Esophagus (tissue), 2 donors: Measurements from ENCODE around the gene KIF16B. TPM values are rescaled to one million over a fixed set of nuclear protein-coding genes. Genes with fewer than 3 reads are reported as not detected.

Experiments
- H3K27ac ChIP-seq, 2 donors: one replicate each; pipeline ENCODE4 v1.5.1; 2013; ENCODE audit warnings: low read depth in 2 of 2, mild to moderate bottlenecking in 2 of 2, inconsistent platforms in 1 of 2, low read length in 1 of 2, moderate library complexity in 1 of 2
- H3K27me3 ChIP-seq, 2 donors: one replicate each; pipeline ENCODE4 v1.6.1; 2013; ENCODE audit warnings: low read length in 2 of 2, control low read depth in 1 of 2, mild to moderate bottlenecking in 1 of 2; ENCODE audit not compliant: insufficient read depth in 2 of 2, control insufficient read depth in 1 of 2
- H3K36me3 ChIP-seq, 2 donors: one replicate each; pipeline ENCODE4 v1.6.1; 2013; ENCODE audit warnings: low read length in 1 of 2; ENCODE audit not compliant: control insufficient read depth in 2 of 2, insufficient read depth in 2 of 2
- H3K4me1 ChIP-seq, 2 donors: one replicate each; pipeline ENCODE4 v1.6.1; 2013; ENCODE audit warnings: low read length in 1 of 2; ENCODE audit not compliant: control insufficient read depth in 2 of 2, insufficient read depth in 2 of 2
- H3K4me3 ChIP-seq, 2 donors: one replicate each; pipeline ENCODE4 v1.5.1; 2013; ENCODE audit warnings: low read length in 2 of 2, mild to moderate bottlenecking in 2 of 2, low read depth in 1 of 2, moderate library complexity in 1 of 2
- H3K9me3 ChIP-seq, 2 donors: one replicate each; pipeline ENCODE4 v1.6.1; 2013; ENCODE audit warnings: mild to moderate bottlenecking in 2 of 2, low read depth in 1 of 2, low read length in 1 of 2, moderate library complexity in 1 of 2; ENCODE audit not compliant: control insufficient read depth in 2 of 2, insufficient read depth in 1 of 2
- WGBS, 2 donors: extraction: QIAGEN DNeasy Blood & Tissue Kit; methylation state at CpG; one replicate each; pipeline ENCODE4 v1.1.7; 2013; 5-methylcytosine and 5-hydroxymethylcytosine counted together
- polyA plus RNA-seq, 2 donors: library from polyadenylated mRNA; stranded (reverse); fragments of 200-250 nt; gene quantifications; one replicate each; pipeline ENCODE4 v1.2.3, GENCODE V29; 2013
- donor health status: healthy with polysubstance abuse.
- donor health status: Bipolar disorder and iron deficiency.

KIF16B gene
- polyA plus RNA-seq, 2 donors = 5.2 to 7.3 TPM

DNA sequence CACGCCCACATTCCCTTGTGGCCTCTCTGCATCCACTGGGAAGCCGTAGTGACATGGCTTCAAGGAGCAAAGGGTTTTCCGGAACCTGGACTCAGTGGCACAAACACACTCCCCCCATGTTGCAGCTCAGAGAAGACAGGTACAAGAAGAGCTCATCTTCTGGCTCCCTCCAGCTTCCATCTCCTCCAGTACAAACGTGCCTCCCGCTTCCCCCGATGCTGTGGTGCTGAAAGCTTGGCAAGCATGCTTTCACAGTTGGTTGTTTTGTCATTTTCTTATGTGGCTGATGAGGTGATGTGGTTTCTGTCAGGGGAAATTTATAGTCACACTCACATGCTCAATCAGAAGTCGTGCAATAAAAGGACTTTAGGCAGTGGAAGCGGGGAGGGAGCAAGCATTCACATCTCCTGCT is 258.5 kb downstream of the KIF16B start:
- Histone ChIP-seq H3K9me3 (no peaks in the 10 kb centered on the region), H3K27ac (no peak overlapping the region), H3K4me3 (no peak overlapping the region), H3K27me3 (no peaks in the 10 kb centered on the region), H3K4me1 (no peaks in the 10 kb centered on the region), H3K36me3 (peaks cover 0 to 6% of the 10 kb centered on the region in 2 donors)
- 91 to 94% methylated on average over 8 of the region's 8 CpGs for WGBS, 2 donors

DNA sequence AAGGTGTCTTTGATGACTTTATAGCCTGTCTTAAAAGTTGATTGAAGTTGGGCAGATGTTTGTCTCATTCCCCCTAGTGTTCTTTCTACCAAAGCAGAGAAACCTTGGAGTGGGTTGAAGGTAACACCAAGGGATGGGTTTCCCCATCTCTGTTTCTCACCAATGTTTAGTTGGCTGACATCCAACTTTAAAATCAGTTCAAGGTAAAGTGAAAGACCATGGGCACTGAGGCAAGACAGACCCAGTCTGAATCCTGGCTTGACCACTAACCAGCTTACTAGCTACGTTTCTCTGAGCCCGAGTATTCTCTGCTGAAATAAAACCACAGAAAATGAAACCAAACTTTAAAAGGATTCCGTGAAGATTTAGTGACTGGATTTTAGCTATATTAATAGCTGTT is 258.9 kb downstream of the KIF16B start:
- H3K27ac ChIP-seq = no peak overlapping the region
- H3K9me3 ChIP-seq = no peaks in the 10 kb centered on the region
- H3K4me3 ChIP-seq = no peak overlapping the region
- peaks cover 0 to 6% of the 10 kb centered on the region in 2 donors for H3K36me3 ChIP-seq
- 93 to 96% methylated on average over 3 of the region's 3 CpGs for WGBS, 2 donors
- no peaks in the 10 kb centered on the region for H3K4me1 ChIP-seq
- no peaks in the 10 kb centered on the region for H3K27me3 ChIP-seq

DNA sequence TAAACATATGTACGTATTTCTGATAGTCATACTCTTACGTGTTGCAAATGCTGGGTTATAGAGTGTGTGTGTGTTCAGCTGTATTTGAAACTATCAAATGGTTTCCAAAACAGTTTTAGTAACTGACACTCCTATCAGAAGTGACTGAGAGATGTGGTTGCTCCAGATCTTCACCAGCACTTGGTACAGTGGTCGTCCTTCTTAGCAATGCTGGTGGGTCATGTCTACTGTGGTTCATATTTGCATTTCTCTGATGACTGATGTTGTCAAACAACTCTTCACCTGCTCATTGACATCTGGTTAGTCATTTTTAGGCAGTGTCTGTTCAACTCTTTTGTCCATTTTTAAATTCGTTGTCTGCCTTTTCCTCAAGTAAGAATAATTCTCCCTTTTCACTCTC is 259.3 kb downstream of the KIF16B start:
- no peaks in the 10 kb centered on the region for H3K27me3 ChIP-seq
- WGBS, 2 donors = 75 to 78% methylated on average over 4 of the region's 4 CpGs
- H3K36me3 ChIP-seq = peaks cover 0 to 6% of the 10 kb centered on the region in 2 donors
- H3K4me3 ChIP-seq = no peak overlapping the region
- H3K27ac ChIP-seq = no peak overlapping the region
- H3K9me3 ChIP-seq = no peaks in the 10 kb centered on the region
- no peaks in the 10 kb centered on the region for H3K4me1 ChIP-seq

DNA sequence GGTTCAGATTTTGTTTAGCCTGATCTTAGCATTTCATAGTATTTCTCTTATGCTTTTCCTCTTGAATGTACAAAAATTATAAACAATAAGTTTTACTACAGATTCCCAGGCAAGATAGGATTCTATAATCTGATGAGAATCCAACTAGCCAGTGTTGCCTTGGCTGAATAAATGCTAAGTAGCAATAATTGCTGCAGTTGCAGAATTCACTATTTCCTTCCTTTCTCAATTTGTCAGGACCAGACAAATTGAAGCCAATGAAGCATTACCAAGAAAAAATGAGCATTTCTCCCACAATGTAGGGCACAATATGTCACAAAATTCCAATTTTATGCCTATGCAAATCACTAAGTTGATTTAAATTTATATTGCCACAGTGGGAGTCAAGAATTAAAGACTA is 260.2 kb downstream of the KIF16B start:
- peaks cover 0 to 6% of the 10 kb centered on the region in 2 donors for H3K36me3 ChIP-seq
- H3K9me3 ChIP-seq = no peaks in the 10 kb centered on the region
- H3K27ac ChIP-seq = no peak overlapping the region
- no peak overlapping the region for H3K4me3 ChIP-seq
- no peaks in the 10 kb centered on the region for H3K27me3 ChIP-seq
- no peaks in the 10 kb centered on the region for H3K4me1 ChIP-seq

DNA sequence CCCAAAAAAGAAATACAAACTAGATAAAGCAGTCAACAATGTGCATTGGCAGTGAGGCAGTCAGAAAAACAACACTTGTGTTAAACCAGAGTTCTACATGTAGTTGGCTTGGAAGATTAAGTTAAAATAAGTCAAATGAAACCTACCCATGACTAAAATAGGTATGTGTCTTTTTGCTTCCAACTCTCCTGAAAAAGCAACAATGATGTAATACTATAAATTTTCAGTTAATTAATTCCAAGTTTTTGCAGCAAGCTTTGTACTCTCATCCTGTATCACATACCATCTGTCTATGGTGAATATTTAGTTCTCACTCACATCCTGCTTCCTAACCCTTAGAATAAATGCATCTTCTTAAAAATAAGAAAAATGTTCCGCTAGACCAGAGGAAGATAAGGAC is 261.5 kb downstream of the KIF16B start:
- Histone ChIP-seq H3K27ac (no peak overlapping the region), H3K27me3 (no peaks in the 10 kb centered on the region), H3K36me3 (peaks cover 0 to 6% of the 10 kb centered on the region in 2 donors), H3K4me3 (no peak overlapping the region), H3K9me3 (no peaks in the 10 kb centered on the region), H3K4me1 (no peaks in the 10 kb centered on the region)
- 95% methylated on average over 1 of the region's 1 CpG for WGBS, 2 donors

DNA sequence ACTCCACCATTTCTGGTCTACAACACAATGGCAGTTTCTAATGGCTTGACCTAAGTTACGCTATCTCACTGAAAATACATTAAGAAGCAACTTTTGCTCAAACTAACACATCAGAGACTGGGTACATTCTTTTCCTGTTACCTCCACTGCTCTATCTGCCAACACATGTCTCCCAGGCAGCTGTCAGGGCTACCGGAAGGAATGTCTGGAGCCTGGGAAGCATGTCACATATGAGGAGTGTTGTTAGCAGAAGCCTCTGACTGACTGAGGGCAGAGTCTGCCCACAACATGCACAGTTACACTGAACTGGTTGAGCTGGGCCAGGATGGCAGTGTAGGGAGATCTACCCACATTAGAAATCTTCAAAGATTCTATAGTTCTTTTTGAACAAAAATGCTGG is 264.5 kb downstream of the KIF16B start:
- Histone ChIP-seq H3K27ac (no peak overlapping the region), H3K27me3 (no peaks in the 10 kb centered on the region), H3K9me3 (no peaks in the 10 kb centered on the region), H3K36me3 (peaks cover 0 to 3% of the 10 kb centered on the region in 2 donors), H3K4me1 (no peaks in the 10 kb centered on the region), H3K4me3 (no peak overlapping the region)
- WGBS, 2 donors = 82 to 85% methylated on average over 2 of the region's 2 CpGs

DNA sequence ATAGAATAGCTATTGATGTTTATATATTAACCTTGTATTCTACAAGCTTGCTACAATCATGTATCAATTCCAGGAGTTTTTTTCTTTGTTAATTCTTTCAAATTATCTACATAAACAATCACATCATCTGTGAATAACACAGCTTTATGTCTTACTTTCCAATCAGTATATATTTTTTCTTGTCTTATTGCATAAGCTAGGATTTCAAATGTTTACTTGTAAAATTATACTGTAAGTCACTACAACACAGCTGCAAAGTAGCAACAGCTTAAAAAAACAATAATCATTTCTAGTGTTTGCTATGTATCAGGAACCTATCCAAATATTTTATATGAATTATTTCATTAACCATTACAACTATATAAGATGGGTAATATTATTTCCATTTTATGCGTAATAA is 270.4 kb downstream of the KIF16B start:
- no peaks in the 10 kb centered on the region for H3K4me1 ChIP-seq
- whole genome bisulfite sequencing, 2 donors = 29 to 55% methylated on average over 1 of the region's 1 CpG
- H3K27ac ChIP-seq = no peak overlapping the region
- H3K4me3 ChIP-seq = no peak overlapping the region
- H3K36me3 ChIP-seq = no peaks in the 10 kb centered on the region
- H3K27me3 ChIP-seq = no peaks in the 10 kb centered on the region
- H3K9me3 ChIP-seq = no peaks in the 10 kb centered on the region

DNA sequence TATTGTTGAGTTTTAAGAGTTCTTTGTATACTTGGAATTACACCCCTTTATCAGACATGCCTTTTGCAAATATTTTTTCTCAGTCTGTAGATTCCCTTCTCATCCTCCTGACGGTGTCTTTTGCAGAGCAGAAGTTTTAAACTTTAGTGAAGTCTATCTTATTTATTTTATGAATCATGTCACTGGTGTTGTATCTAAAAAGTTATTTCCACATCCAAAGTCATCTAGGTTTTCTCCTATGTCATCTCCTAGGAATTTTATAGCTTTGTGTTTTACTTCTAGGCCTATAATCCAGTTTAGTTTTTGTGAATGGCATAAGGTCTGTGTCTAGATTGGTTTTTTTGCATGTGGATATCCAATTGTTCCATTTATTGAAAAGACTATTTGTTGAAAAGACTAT is 271.3 kb downstream of the KIF16B start:
- 80 to 93% methylated on average over 1 of the region's 1 CpG for WGBS, 2 donors
- H3K27ac ChIP-seq = no peak overlapping the region
- no peaks in the 10 kb centered on the region for H3K9me3 ChIP-seq
- no peaks in the 10 kb centered on the region for H3K27me3 ChIP-seq
- no peaks in the 10 kb centered on the region for H3K36me3 ChIP-seq
- no peak overlapping the region for H3K4me3 ChIP-seq
- H3K4me1 ChIP-seq = no peaks in the 10 kb centered on the region

DNA sequence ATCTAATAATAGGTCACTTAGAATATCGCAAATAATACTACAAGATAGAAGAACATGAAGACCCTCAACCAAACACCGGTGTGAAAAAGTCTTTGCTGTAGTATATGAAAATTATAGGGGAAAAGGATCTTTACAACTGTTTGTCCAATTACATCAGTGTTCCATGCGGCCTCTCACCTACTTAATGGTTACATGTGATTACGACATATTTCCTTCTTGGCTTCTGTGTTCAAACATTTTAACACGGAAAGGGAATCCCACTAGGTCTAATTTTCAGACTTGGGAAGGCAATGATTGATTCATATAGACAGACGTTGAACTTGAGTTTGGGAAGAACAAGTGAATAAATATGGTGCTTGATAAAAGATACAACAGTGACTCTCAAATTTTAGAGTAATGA is 273.4 kb downstream of the KIF16B start:
- H3K4me1 ChIP-seq = no peaks in the 10 kb centered on the region
- H3K27ac ChIP-seq = no peak overlapping the region
- WGBS, 2 donors = 90 to 95% methylated on average over 6 of the region's 6 CpGs
- no peaks in the 10 kb centered on the region for H3K27me3 ChIP-seq
- H3K4me3 ChIP-seq = no peak overlapping the region
- H3K9me3 ChIP-seq = no peaks in the 10 kb centered on the region
- H3K36me3 ChIP-seq = no peaks in the 10 kb centered on the region

DNA sequence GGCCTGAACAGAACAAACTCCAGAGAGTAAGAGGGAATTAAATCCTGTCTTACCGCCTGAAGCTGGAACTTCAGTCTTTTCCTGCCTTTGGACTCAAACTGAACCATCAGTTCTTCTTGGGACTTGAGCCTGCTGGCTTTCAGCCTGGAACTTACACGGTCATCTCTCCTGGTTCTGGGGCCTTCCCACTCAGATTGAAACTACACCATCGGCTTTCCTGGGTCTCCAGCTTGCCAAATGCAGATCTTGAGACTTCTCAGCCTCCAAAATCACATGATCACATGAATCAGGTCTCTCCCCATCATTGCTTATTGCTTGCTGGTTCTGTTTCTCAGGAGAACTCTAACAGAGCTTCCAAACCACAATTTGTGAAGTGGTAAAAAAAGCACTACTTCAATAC is 276.3 kb downstream of the KIF16B start:
- 83 to 90% methylated on average over 3 of the region's 3 CpGs for WGBS, 2 donors
- no peaks in the 10 kb centered on the region for H3K9me3 ChIP-seq
- H3K27ac ChIP-seq = no peak overlapping the region
- no peaks in the 10 kb centered on the region for H3K36me3 ChIP-seq
- no peaks in the 10 kb centered on the region for H3K4me1 ChIP-seq
- no peaks in the 10 kb centered on the region for H3K27me3 ChIP-seq
- H3K4me3 ChIP-seq = no peak overlapping the region
